ENCODE results near the gene ELMO1.

Gene ELMO1

GRCh38 chr7:37430171-37430570 lies 18.5 kb downstream of the ELMO1 start:
- no peak for DNase-seq

GRCh38 chr7:37429435-37429791 lies 19.3 kb downstream of the ELMO1 start:
- no peak for DNase-seq

DNA sequence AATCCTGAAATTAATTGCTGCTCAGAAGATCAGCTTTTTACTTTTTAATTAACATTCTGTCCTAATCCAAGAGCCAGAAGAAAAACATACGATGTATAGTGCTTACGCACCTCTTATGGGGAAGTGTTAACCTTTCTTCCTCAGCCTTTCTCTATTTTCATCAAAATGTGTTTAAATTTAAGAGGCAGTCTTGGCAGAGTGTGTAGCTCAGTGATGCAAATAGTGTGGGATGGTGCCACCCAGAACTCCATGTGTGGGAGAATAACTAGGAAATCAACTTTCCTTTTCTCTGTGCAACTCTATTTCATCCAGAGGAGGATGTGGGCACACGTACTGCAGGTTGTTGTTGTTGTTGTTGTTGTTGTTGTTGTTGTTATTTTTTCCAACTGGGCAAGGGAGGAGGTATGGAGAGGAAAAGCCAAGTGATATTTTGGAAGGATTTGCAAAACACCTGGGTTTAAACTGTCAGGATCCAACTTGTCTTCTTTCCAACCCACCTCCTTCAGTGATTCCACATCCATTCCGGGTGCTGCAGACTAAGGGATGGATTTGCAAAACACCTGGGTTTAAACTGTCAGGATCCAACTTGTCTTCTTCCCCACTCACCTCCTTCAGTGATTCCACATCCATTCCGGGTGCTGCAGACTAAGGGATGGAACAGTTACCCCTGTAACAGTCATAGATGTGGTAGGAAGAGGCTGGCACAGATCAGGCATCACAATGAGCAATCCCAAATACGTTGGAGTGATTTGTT lies 19.8 kb downstream of the ELMO1 start:
- DNase-seq: no peak

DNA sequence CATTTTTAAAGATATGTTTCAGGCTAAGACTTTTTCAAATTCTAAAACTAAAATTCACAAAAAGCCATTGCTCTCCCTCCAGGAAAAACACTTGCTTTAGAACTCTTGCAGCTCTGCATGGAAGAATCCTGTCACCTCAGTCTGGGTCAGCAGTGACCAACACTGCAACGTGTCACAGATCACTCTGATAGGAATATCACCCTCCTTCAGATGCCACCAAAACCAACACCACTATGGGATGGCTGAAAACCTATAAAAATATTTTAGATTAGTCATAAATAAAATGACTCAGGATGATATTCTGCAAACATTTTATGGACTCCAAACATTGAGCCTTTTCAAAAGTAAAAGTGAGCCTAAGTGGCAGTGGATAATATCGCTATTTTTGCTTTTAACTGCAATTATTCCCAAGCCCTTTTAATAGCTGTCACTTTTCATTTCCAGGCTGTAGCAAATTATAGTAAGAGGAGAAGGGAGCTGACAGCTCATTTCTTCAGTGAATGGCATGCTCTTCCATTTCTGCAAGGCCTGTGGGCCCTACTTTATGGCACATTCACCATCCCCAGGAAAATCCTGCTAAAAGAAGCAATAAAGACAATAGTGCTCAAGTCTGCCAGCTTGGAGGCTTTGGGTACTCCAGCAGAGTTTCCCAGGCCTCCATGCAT lies 21.3 kb downstream of the ELMO1 start:
- no peak for DNase-seq

DNA sequence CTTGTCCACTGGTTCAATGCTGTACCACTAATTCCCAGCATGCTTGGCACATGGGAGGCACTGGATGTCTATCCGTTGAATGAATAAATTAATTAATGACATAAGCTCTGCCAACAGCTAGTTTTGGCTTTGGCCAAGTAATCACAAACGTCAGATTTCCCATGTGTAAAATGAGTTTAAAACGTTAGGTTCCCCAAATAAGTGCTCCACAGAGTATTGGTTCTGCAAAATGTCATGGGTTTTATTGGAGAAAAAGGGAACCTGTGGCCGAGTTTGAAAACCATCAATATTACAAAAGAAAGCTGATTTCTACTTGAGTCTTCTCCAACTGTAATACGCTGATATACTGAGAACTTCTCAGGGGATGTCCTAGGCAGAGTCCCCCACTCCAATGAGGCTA lies 23.2 kb downstream of the ELMO1 start:
- no peak for DNase-seq

GRCh38 chr7:37424995-37425394 lies 23.7 kb downstream of the ELMO1 start:
- DNase-seq: no peak

GRCh38 chr7:37424521-37424920 lies 24.1 kb downstream of the ELMO1 start:
- no peak for DNase-seq

DNA sequence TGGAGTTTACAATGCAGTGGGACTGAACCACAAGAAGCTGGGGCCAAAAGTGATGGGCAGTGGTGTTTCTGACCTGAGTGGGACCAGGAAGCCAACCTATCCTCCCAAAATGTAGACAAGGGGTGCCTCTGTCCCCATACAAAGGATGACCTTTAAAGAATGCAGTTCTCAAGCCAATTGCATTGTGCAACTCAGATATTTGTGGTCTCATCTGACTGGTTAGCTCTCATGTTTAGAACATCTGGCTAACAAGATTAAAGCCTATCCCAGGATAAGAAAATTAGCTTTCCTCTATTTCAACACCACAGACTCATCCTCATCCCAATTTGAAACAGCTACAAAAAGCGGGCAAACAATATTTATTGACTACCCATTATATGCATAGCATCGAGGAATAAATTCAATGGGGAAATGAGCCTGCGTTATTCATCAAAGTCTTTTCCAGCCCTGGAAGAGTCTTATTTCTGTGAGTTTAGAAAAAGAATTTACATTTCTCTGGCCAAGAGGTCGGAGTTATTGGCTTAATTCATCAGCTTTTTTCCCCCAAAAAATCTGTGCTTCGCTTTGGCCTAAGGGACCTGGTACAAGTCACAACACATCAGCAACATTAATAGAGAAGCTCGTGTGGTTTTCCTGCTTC lies 26.7 kb downstream of the ELMO1 start:
- DNase-seq: no peak

DNA sequence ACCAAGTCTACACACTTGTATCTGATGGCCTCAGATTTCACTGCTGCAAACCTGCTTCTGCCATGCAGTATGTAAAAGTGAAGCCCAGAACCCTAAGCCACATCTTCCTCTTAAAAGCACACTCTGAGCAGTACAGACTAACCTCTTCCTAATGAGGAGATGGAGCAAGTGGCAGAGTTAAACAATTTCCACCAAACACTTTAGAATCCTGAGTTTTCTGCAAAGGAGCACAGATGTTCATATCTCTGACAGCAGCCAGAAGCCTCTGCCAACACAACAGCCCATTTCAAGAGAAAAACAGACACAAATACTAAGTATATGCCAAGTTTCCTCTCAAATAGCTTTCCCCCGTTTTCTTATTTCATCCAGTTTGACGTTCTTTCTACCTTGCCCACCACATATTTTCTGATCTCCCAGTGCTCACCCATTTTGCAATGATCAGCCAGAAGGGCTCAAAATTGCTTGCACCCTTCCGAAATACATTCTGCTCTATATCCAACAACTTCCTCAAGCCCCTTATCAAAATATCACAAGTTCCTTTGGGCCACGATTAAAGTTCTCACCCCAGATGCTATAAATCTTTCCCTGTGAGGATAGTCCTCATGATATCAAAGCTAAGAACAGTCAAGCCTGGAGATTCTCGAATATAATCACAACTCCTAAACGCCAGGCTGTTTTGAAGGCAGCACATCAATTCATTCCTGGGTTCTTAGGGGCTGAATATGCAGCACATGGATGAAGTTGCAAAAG lies 27.5 kb downstream of the ELMO1 start:
- no peak for DNase-seq

- no peak for DNase-seq
Observed at GRCh38 chr7:37419496-37419895, 29.2 kb downstream of the ELMO1 start.

DNA sequence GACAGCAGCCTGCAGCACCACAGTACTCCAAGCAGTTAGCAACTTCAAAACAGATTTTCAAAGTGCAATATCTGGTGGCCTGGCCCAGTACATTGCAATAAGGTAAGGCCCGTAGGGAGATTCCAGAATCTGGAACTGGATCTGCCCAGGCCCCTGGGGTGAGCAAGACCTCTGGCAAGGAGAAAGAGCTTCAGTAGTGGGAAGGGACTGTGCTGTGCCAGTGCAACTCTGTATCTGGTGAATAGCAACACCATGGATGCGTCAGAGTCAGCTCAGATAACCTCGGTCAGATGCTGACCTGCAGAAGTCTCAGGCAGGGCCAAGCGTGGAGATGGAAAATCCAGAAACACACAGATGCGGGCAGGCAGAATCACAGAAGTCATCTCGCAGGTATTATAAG lies 30.3 kb downstream of the ELMO1 start:
- DNase-seq: no peak

- no peak for DNase-seq
Observed at GRCh38 chr7:37417107-37417474, 31.6 kb downstream of the ELMO1 start.

GRCh38 chr7:37416378-37417106 lies 32.1 kb downstream of the ELMO1 start:
- no peak for DNase-seq

DNA sequence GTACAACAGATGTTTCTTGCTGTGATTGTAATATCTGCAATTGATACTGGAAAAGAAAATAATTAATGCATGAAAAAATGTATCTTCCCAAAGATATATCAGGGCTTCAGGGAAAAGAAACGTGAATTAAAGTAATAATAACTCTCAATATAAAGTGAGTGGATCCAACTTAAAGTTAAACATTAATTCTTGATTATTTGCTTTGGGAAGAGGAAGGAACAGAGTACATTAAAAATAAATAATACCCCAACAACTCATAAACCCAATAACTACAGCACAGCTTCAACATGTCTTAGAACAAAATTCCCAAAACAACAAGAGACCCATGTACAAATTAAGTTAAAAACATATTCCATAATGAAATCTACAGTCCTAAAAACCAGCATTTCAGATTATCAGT lies 33.0 kb downstream of the ELMO1 start:
- DNase-seq: no peak

GRCh38 chr7:37414352-37414983 lies 34.2 kb downstream of the ELMO1 start:
- no peak for DNase-seq

- no peak for DNase-seq
Observed at GRCh38 chr7:37411444-37412034, 37.1 kb downstream of the ELMO1 start.

GRCh38 chr7:37410305-37411229 lies 38.1 kb downstream of the ELMO1 start:
- DNase-seq: no peak

DNA sequence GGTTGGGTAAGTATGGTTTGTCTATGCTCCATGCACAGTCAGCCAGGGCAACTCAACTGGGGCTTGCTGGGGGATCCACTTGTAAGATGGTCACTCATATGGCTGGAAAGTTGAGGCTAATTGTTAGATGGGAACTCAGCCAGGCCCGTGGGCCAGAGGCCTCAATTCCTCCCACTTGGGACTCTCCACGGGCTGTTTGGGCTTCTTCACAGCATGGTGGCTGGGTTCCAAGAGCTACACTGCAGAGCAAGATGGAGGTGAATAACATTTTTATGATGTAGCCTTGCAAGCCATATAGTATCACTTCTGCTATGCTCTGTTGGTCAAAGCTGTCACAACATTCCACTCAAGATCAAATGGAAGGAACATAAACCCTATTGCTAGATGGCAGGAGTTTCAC lies 39.2 kb downstream of the ELMO1 start:
- DNase-seq: no peak

GRCh38 chr7:37408291-37409228 lies 40.1 kb downstream of the ELMO1 start:
- DNase-seq: no peak
